ENCODE measurements around the gene FAM149B1.
"Not testable (repeated sequence)": the region's sequence is repeated elsewhere in the genome, so short reads cannot be mapped to it uniquely, and the experiment has no call there.

FAM149B1 gene

GRCh38 chr10:73134727-73135126 is 33.2 kb upstream of the FAM149B1 start:
- TF ChIP-seq CTCF (conservative IDR thresholded peaks at IDR 0.05) (no peak), ZFX (IDR thresholded peaks at IDR 0.05) (no peak)
- no peak overlapping the region for H3K27ac ChIP-seq

DNA sequence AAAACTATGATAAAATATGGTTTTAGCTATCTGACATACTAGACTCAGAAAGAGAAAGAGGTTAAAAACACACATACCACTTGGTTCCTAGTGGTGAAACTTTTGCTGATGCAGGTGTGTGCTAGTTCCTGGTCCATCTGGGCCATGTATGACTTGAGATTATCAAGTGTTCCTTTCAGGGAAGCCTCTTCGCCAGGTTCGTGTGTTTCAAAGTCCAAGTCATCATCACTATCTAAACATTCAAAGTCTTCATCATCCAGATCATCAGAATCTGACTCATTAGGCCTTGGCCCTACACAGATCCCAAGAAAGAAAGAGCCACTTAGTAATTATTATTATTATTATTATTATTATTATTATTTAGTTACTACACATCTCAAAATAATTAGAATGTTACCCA is 31.3 kb upstream of the FAM149B1 start:
- TF ChIP-seq ZFX (IDR thresholded peaks at IDR 0.05) (no peak), CTCF (conservative IDR thresholded peaks at IDR 0.05) (no peak)
- H3K27ac ChIP-seq: no peak overlapping the region

DNA sequence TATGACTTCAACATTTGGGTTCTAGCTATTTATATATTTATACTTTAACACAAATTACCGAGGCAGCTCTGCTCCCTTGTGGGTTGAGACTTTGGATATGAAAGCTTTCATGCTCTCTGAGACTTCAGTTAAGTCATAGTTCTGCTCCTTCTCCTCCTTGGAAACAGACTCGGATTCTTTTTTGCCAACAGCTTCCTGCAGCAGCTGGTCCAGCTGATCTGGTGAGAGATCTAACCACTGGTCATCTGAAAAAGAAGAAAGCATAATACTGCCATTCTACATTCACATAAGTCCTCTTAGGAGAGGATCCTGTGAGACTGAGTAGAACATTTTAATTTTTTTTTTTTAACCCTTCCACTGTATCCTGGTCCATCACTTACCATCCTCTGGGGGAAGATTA is 28.7 kb upstream of the FAM149B1 start:
- TF ChIP-seq CTCF (conservative IDR thresholded peaks at IDR 0.05) (no peak), ZFX (IDR thresholded peaks at IDR 0.05) (no peak)
- no peak overlapping the region for H3K27ac ChIP-seq

GRCh38 chr10:73141603-73142002 is 26.3 kb upstream of the FAM149B1 start:
- TF ChIP-seq ZFX (IDR thresholded peaks at IDR 0.05) (no peak), CTCF (conservative IDR thresholded peaks at IDR 0.05) (no peak)

GRCh38 chr10:73150633-73151413 is 17.1 kb upstream of the FAM149B1 start:
- not testable (repeated sequence) for H3K27ac ChIP-seq

More at GRCh38 chr10:73141603-73142002, 26.3 kb upstream of the FAM149B1 start:
- no peak overlapping the region for H3K27ac ChIP-seq

DNA sequence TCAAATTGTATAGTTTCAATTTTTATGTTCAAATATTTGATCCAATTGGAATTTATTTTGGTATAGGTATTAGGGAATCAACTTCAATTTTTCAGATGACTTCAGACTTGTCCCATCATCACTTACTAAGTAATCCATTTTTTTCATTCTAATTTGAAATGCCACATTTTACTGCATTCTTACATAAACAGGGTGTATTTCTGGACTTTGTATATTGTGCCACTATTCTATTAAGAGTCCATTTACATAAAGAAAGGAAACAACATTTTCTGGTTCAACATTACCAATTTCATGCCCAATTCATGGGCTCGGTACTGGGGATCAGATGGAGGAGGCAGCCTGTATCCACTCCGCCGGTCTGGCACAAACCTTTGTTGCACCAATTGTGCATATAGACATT is 15.9 kb upstream of the FAM149B1 start:
- TF ChIP-seq CTCF (conservative IDR thresholded peaks at IDR 0.05) (no peak), ZFX (IDR thresholded peaks at IDR 0.05) (no peak)
- H3K27ac ChIP-seq: no peak overlapping the region

- no peak for TF ChIP-seq ZFX (IDR thresholded peaks at IDR 0.05)
- TF ChIP-seq CTCF (conservative IDR thresholded peaks at IDR 0.05): no peak
- H3K27ac ChIP-seq: no peak overlapping the region
Observed at GRCh38 chr10:73156054-73156453, 11.9 kb upstream of the FAM149B1 start.
